HG03565 (cell line): ENCODE measurements around the gene TERB2.
"Not testable (repeated sequence)": the region's sequence is repeated elsewhere in the genome, so short reads cannot be mapped to it uniquely, and the experiment has no call there.

Experiments used
- ATAC-seq: cut with Tn5 transposase; IDR thresholded peaks from one replicate; pipeline ENCODE4 v1.9.1; 2021; ENCODE audit warnings: mild to moderate bottlenecking, moderate library complexity; ENCODE audit not compliant: unreplicated experiment

Gene TERB2

GRCh38 chr15:45001180-45001579, 44.7 kb downstream of the TERB2 start:
- ATAC-seq: not testable (repeated sequence)

- ATAC-seq: peak; percentile 55
Measured at GRCh38 chr15:45003731-45004410, 47.4 kb downstream of the TERB2 start.

GRCh38 chr15:45004590-45005175, 48.2 kb downstream of the TERB2 start:
- not testable (repeated sequence) for ATAC-seq

GRCh38 chr15:45009046-45009445, 52.6 kb downstream of the TERB2 start:
- ATAC-seq: no peak

- not testable (repeated sequence) for ATAC-seq
Measured at GRCh38 chr15:45015114-45015513, 58.6 kb downstream of the TERB2 start.

- not testable (repeated sequence) for ATAC-seq
Measured at GRCh38 chr15:45020222-45020900, 63.9 kb downstream of the TERB2 start.

GRCh38 chr15:45020901-45021259, 64.4 kb downstream of the TERB2 start:
- not testable (repeated sequence) for ATAC-seq

- ATAC-seq: no peak
Measured at GRCh38 chr15:45021348-45021747, 64.9 kb downstream of the TERB2 start.

- ATAC-seq: peak; percentile 84
Measured at GRCh38 chr15:45022871-45023658, 66.6 kb downstream of the TERB2 start, which contains the start of gene SORD. Gene SORD (plus strand): TSS chr15:45023195. CDS start chr15:45023284, 89 bp downstream.

- ATAC-seq: no peak
Measured at GRCh38 chr15:45023659-45024225, 67.3 kb downstream of the TERB2 start.

- not testable (repeated sequence) for ATAC-seq
Measured at GRCh38 chr15:45024649-45025048, 68.2 kb downstream of the TERB2 start.

- ATAC-seq: not testable (repeated sequence)
Measured at GRCh38 chr15:45025627-45026026, 69.1 kb downstream of the TERB2 start.

GRCh38 chr15:45026651-45027190, 70.2 kb downstream of the TERB2 start:
- ATAC-seq: no peak

- no peak for ATAC-seq
Measured at GRCh38 chr15:45027220-45027619, 70.7 kb downstream of the TERB2 start.
